A673 (cell line): ENCODE measurements around the gene RBM4B. TPM values are rescaled to one million over a fixed set of nuclear protein-coding genes. Genes with fewer than 3 reads are reported as not detected.

ENCODE experiments used
- BruUV-seq: library from RNA; stranded (reverse); fragments of 400-500 nt; replicated peaks from 2 replicates; lab custom pipeline; 2021; lab: Mats Ljungman, UMichigan
- CTCF ChIA-PET: fragments of 300-600 bp; sonication (Branson Sonifier 250); formaldehyde crosslinking; loops from one replicate; lab custom pipeline; 2022; ENCODE audit warnings: antibody characterized with exemption; lab: Charles Lee
- POLR2A ChIA-PET: fragments of 300-600 bp; sonication (Branson Sonifier 250); formaldehyde crosslinking; loops from one replicate; lab custom pipeline; 2022; ENCODE audit warnings: antibody characterized with exemption; ENCODE audit not compliant: low non-redundant PET; lab: Charles Lee
- DNase-seq: peaks from one replicate; pipeline ENCODE4 v3.0.0-alpha.2; 2015; ENCODE audit warnings: low spot score
- H3K27ac ChIP-seq: fragments of 200-600 bp; sonication (generic); 2 replicates; pipeline ENCODE4 v1.5.1; 2016; ENCODE audit warnings: mixed run types, low read depth, mild to moderate bottlenecking, mixed read lengths, antibody characterized with exemption, low read length; ENCODE audit not compliant: poor library complexity, severe bottlenecking
- H3K27me3 ChIP-seq: fragments of 200-600 bp; sonication (generic); replicated peaks from 2 replicates; pipeline ENCODE4 v1.6.1; 2017; ENCODE audit warnings: mixed run types, low read depth, mild to moderate bottlenecking, mixed read lengths, antibody characterized with exemption, low read length; ENCODE audit not compliant: insufficient read depth, poor library complexity
- H3K36me3 ChIP-seq: fragments of 200-600 bp; sonication (generic); 2 replicates; pipeline ENCODE4 v1.6.1; 2016; ENCODE audit warnings: mixed run types, mild to moderate bottlenecking, mixed read lengths, antibody characterized with exemption, low read length; ENCODE audit not compliant: insufficient read depth, poor library complexity, severe bottlenecking
- H3K4me1 ChIP-seq: fragments of 200-600 bp; sonication (generic); 2 replicates; pipeline ENCODE4 v1.6.1; 2017; ENCODE audit warnings: mixed run types, mild to moderate bottlenecking, mixed read lengths, antibody characterized with exemption, low read length; ENCODE audit not compliant: insufficient read depth, poor library complexity, severe bottlenecking
- H3K4me3 ChIP-seq: fragments of 200-600 bp; sonication (generic); 2 replicates; pipeline ENCODE4 v1.5.1; 2016; ENCODE audit warnings: low read depth, mixed run types, mild to moderate bottlenecking, mixed read lengths, low read length; ENCODE audit not compliant: poor library complexity, severe bottlenecking
- H3K9me3 ChIP-seq: fragments of 200-600 bp; sonication (generic); 2 replicates; pipeline ENCODE4 v1.6.1; 2016; ENCODE audit warnings: mixed run types, low read depth, mild to moderate bottlenecking, mixed read lengths, antibody characterized with exemption, low read length; ENCODE audit not compliant: poor library complexity, severe bottlenecking
- EZH2 ChIP-seq: fragments of 200-600 bp; sonication (generic); IDR thresholded peaks from 2 replicates; pipeline ENCODE4 v1.6.1; 2017; ENCODE audit warnings: borderline replicate concordance, low read depth, mild to moderate bottlenecking, mixed read lengths, antibody characterized with exemption, low read length; ENCODE audit not compliant: poor library complexity, severe bottlenecking
- intact Hi-C: fragments of 100-400 bp; cut with micrococcal nuclease; formaldehyde crosslinking; loops from one replicate; pipeline ENCODE4 v1.10.0; 2022; ENCODE audit not compliant: unreplicated experiment
- total RNA-seq: library from RNA; stranded (reverse); gene quantifications from 2 replicates; pipeline ENCODE4 v1.2.3, GENCODE V29; 2021
- TF ChIP-seq, protein P1 (sequence below): fragments of 300-800, 200-600 bp; sonication (generic); conservative IDR thresholded peaks from 2 replicates; pipeline ENCODE4 v1.5.1; 2017; ENCODE audit warnings: low read depth, mild to moderate bottlenecking, antibody characterized with exemption, low read length, moderate library complexity, mixed read lengths

Gene RBM4B
- total RNA-seq, 1 experiment from 2014 or later, result 40.5 TPM

DNA sequence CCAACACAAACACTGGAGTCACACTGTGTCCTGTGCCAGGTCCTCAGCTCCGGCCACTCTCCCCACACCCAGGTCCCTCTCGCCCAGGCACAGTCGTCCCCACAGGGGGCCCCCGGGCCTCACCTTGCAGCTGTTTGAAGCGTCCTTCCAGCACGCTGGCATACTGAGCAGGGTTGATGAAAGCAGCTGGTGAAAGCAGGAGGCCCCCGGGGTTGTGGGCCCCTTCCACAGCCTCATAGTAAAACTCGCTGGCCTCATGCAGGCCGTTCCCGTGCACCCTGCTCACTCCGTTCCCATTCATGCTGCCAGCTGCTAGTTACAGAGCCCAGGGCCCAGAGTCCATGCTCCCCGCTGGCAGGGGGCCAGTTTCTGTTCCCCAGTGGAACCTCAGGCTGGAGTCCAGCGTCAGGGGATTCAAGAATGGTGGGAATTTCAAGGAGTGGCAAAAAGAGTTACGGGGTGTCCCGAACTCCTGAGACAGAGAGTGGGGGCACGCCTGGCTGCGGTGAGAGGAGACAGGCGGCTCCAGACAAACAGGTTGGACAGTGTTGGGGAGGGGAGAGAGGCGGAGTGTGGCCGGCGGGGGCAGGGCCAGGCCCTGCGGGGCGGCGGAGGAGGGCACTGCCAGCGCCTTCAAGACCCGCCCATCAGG is 40.8 kb upstream of the RBM4B start:
- Histone ChIP-seq H3K27ac (no peak overlapping the region), H3K9me3 (no peaks in the 10 kb centered on the region), H3K36me3 (peaks cover 4% of the 10 kb centered on the region), H3K27me3 (no peaks in the 10 kb centered on the region), H3K4me1 (peaks cover 4% of the 10 kb centered on the region), H3K4me3 (no peak overlapping the region)
- no TSS peak for BruUV-seq
- no peak for DNase-seq
- intact Hi-C loops, result no loop called here
- CTCF ChIA-PET, result no interaction called here
- no peak for TF ChIP-seq EZH2
- TF ChIP-seq, protein P1, sequence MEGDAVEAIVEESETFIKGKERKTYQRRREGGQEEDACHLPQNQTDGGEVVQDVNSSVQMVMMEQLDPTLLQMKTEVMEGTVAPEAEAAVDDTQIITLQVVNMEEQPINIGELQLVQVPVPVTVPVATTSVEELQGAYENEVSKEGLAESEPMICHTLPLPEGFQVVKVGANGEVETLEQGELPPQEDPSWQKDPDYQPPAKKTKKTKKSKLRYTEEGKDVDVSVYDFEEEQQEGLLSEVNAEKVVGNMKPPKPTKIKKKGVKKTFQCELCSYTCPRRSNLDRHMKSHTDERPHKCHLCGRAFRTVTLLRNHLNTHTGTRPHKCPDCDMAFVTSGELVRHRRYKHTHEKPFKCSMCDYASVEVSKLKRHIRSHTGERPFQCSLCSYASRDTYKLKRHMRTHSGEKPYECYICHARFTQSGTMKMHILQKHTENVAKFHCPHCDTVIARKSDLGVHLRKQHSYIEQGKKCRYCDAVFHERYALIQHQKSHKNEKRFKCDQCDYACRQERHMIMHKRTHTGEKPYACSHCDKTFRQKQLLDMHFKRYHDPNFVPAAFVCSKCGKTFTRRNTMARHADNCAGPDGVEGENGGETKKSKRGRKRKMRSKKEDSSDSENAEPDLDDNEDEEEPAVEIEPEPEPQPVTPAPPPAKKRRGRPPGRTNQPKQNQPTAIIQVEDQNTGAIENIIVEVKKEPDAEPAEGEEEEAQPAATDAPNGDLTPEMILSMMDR, result no peak
- POLR2A ChIA-PET, result no interaction called here

DNA sequence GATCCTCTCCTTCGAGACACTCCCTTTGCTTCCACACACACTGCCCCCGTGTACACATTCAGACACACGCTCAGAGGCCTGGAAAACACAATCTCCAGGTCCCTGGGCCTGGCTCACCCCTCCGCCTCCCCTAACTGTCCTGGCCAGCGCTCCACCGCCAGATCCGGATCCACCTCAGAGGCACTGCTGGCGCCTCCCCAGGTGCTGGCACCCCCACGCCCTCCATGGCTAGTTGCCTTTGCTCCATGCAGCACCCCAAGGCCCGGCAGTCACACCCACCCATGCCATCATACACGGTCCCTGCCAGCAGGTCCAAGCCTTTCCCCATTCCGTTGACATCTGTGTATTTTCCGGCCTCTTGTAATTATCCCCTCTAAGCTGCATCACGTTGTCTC is 40.2 kb upstream of the RBM4B start:
- H3K4me3 ChIP-seq, result no peak overlapping the region
- no peaks in the 10 kb centered on the region for H3K9me3 ChIP-seq
- peaks cover 4% of the 10 kb centered on the region for H3K36me3 ChIP-seq
- intact Hi-C loops, result no loop called here
- H3K27ac ChIP-seq, result no peak overlapping the region
- no peak for DNase-seq
- H3K27me3 ChIP-seq, result no peaks in the 10 kb centered on the region
- CTCF ChIA-PET, result no interaction called here
- POLR2A ChIA-PET, result no interaction called here
- peaks cover 4% of the 10 kb centered on the region for H3K4me1 ChIP-seq
- TF ChIP-seq, protein P1, result no peak
- no peak for TF ChIP-seq EZH2
- no TSS peak for BruUV-seq

DNA sequence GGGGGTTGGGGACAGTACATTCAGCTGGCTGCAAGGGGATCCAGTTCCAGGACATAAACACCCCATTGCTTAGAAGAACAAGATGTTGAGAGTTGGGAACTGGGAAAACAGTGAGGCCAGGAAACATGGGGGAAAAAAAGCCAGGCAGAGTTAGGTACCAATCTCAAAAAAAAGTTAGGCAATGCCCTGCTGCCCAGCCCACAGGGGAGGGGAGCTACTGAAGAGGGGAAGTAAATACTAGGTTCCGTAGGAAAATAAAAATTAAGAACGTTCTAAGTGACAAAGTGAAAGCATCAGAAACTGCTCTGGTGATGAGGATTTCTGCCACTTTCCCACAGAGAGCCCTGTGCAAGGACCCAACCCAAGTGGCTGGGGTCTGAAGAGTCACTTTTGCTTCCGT is 39.3 kb upstream of the RBM4B start:
- ChIA-PET POLR2A (no interaction called here), CTCF (no interaction called here)
- no peaks in the 10 kb centered on the region for H3K27me3 ChIP-seq
- H3K4me1 ChIP-seq, result peaks cover 4% of the 10 kb centered on the region
- H3K9me3 ChIP-seq, result no peaks in the 10 kb centered on the region
- no peak overlapping the region for H3K4me3 ChIP-seq
- intact Hi-C loops, result no loop called here
- H3K36me3 ChIP-seq, result peaks cover 4% of the 10 kb centered on the region
- BruUV-seq, result no TSS peak
- DNase-seq, result no peak
- no peak overlapping the region for H3K27ac ChIP-seq
- TF ChIP-seq, protein P1, result no peak
- no peak for TF ChIP-seq EZH2
